Nephron (organoid): ENCODE data around the gene ABHD6.
"Not testable (repeated sequence)": the region's sequence is repeated elsewhere in the genome, so short reads cannot be mapped to it uniquely, and the experiment has no call there.

Experiments used
- H3K27ac Mint-ChIP-seq, 3 experiments: 2 replicates each; pipeline ENCODE4 v1.8.0; 2020; ENCODE audit warnings: mixed read lengths in 3 of 3, mild to moderate bottlenecking in 2 of 3, moderate library complexity in 1 of 3
- H3K27me3 Mint-ChIP-seq: 2 replicates; pipeline ENCODE4 v1.8.0; 2021; ENCODE audit warnings: low read depth, mild to moderate bottlenecking, moderate library complexity, mixed read lengths
- H3K36me3 Mint-ChIP-seq: 2 replicates; pipeline ENCODE4 v1.8.0; 2020; ENCODE audit warnings: low read depth, mixed read lengths
- H3K4me1 Mint-ChIP-seq: 2 replicates; pipeline ENCODE4 v1.8.0; 2020; ENCODE audit warnings: mixed read lengths
- H3K4me3 Mint-ChIP-seq, 3 experiments: 2 replicates each; pipeline ENCODE4 v1.8.0; 2020; ENCODE audit warnings: mild to moderate bottlenecking in 3 of 3, mixed read lengths in 3 of 3, moderate library complexity in 2 of 3
- H3K9me3 Mint-ChIP-seq: 2 replicates; pipeline ENCODE4 v1.8.0; 2020; ENCODE audit warnings: mixed read lengths
- TF ChIP-seq, protein P1 (sequence below), 3 experiments: fragments of 200-600 bp; sonication (generic); IDR thresholded peaks; one replicate each; pipeline ENCODE4 v1.5.0; 2021; ENCODE audit warnings: antibody characterized with exemption in 3 of 3; ENCODE audit not compliant: unreplicated experiment in 3 of 3

Gene ABHD6

DNA sequence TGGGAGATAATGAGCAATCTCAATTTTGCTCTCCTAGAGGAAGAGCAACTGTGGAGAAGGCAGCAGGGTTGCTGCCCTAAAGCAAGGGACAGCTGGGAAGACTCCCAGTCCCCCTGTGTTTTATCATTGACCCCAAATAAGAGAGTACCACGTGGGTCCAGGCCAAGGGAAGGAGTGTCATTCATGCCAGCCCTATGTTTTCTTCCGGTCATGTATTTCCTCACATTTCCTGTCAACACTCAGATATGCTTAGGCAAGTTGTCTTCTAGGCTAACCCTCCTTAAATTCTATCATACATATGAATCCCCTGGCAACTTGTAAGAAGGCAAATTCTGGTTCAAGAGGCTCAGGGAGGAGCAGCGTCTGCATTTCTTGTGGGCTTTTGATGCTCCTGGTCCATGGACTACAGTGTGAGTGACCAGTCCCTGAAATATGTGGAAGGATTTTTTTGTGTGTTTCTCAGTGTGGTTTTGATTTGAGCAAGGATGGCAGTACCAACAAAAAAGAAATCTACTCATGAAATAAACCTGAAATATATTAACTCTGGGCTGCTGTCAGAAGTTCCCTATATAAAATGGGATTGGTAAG is 36.5 kb downstream of the ABHD6 start:
- H3K27ac Mint-ChIP-seq = no peak overlapping the region
- H3K4me3 Mint-ChIP-seq = no peak overlapping the region
- H3K27me3 Mint-ChIP-seq = no peaks in the 10 kb centered on the region
- TF ChIP-seq, protein P1, sequence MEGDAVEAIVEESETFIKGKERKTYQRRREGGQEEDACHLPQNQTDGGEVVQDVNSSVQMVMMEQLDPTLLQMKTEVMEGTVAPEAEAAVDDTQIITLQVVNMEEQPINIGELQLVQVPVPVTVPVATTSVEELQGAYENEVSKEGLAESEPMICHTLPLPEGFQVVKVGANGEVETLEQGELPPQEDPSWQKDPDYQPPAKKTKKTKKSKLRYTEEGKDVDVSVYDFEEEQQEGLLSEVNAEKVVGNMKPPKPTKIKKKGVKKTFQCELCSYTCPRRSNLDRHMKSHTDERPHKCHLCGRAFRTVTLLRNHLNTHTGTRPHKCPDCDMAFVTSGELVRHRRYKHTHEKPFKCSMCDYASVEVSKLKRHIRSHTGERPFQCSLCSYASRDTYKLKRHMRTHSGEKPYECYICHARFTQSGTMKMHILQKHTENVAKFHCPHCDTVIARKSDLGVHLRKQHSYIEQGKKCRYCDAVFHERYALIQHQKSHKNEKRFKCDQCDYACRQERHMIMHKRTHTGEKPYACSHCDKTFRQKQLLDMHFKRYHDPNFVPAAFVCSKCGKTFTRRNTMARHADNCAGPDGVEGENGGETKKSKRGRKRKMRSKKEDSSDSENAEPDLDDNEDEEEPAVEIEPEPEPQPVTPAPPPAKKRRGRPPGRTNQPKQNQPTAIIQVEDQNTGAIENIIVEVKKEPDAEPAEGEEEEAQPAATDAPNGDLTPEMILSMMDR (IDR thresholded peaks at IDR 0.05; ENCODE audit: unreplicated experiment in 3 of 3) = no peak
- no peaks in the 10 kb centered on the region for H3K4me1 Mint-ChIP-seq
- H3K9me3 Mint-ChIP-seq = peaks cover 15% of the 10 kb centered on the region
- peaks cover 70% of the 10 kb centered on the region for H3K36me3 Mint-ChIP-seq

- Mint-ChIP-seq H3K27me3 (peaks cover 4% of the 10 kb centered on the region), H3K4me3 (no peak overlapping the region)
- TF ChIP-seq, protein P1 (IDR thresholded peaks at IDR 0.05; ENCODE audit: unreplicated experiment in 3 of 3) = no peak
Measured at GRCh38 chr3:58281069-58281468, 43.5 kb downstream of the ABHD6 start.

DNA sequence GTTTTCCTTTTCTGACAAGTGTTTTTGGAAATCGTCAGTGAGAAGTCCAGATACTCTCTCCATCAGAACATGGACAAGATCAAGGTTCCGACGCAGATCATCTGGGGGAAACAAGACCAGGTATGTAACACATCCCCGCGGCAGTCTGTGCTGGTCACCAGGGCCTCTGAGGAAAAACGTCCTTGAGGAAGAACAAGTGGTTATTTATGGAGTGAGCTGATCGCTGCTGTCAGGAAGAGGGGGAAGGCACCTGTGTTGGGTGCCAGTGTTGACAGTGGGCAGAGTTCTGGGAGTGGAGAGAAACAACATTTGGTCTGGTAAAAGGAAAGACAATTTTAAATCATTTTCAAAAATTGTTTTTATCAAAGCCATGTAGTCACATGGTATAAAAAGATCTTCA is 47.7 kb downstream of the ABHD6 start:
- H3K4me1 Mint-ChIP-seq = peaks cover 8% of the 10 kb centered on the region
- peaks cover 4% of the 10 kb centered on the region for H3K27me3 Mint-ChIP-seq
- peaks cover 4% of the 10 kb centered on the region for H3K9me3 Mint-ChIP-seq
- peaks cover 44% of the 10 kb centered on the region for H3K36me3 Mint-ChIP-seq
- TF ChIP-seq, protein P1 (IDR thresholded peaks at IDR 0.05; ENCODE audit: unreplicated experiment in 3 of 3) = no peak
- no peak overlapping the region for H3K27ac Mint-ChIP-seq
- no peak overlapping the region for H3K4me3 Mint-ChIP-seq

More at GRCh38 chr3:58281069-58281468, 43.5 kb downstream of the ABHD6 start:
- Mint-ChIP-seq H3K27ac (no peak overlapping the region), H3K9me3 (peaks cover 20% of the 10 kb centered on the region), H3K36me3 (peaks cover 74% of the 10 kb centered on the region), H3K4me1 (no peaks in the 10 kb centered on the region)

DNA sequence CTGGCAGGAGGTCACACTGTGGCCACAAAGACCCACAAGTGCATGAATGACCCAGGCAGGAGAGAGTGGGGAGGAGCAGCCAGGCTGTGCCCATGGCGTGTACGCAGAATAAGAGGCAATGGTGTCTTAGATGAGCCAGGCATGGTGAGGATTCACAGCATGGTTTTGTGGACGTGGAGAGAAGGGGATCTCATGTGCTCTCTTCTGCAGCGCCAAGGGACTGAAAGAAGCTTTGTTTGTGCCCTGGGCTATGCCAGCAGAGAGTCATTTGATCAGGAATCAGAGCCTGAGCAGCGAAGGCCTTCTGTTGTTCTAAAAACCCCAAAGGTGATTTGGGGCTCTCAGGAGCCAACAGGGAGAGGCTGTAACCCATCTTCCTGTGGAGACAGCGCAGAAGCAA is 49.8 kb downstream of the ABHD6 start:
- H3K36me3 Mint-ChIP-seq = peaks cover 44% of the 10 kb centered on the region
- TF ChIP-seq, protein P1 (IDR thresholded peaks at IDR 0.05; ENCODE audit: unreplicated experiment in 3 of 3) = no peak
- H3K27ac Mint-ChIP-seq = no peak overlapping the region
- H3K9me3 Mint-ChIP-seq = peaks cover 4% of the 10 kb centered on the region
- no peak overlapping the region for H3K4me3 Mint-ChIP-seq
- peaks cover 8% of the 10 kb centered on the region for H3K4me1 Mint-ChIP-seq
- no peaks in the 10 kb centered on the region for H3K27me3 Mint-ChIP-seq

DNA sequence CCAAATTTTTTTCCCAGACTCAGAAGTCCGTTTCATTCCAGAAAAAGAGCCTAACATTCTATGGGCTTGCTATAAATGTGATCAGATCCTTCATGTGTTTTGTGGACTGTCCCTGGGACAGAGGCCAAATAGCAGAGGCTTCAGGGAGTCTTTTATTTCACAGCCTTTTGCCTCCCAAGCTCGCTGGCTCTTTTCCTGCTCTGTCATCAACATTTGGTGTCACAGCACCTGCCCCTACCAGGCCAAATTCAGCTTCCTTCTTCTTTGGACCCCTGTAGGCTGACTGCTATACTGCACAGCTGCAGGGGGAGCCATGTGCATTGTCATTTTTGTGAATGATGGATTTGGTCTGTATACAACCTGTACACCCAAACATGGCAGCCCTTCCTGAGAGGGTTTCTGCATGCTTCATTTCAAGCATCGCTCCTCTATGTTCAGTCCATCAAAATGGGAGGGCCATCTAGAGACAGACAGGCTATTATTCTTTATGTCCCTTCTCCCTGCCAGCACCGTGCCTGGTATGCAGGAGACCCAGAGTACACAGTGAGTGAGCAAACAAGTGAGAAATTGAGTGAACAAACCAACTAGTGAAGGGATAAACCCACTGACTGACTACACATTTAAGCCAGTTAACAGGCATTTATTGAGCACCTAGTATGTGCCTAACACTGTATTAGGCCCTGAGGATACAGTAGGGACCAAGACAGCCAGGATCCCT is 50.6 kb downstream of the ABHD6 start:
- TF ChIP-seq, protein P1 (IDR thresholded peaks at IDR 0.05; ENCODE audit: unreplicated experiment in 3 of 3) = peak in 1 of 3 experiments; percentile 14
- Mint-ChIP-seq H3K4me1 (peaks cover 8% of the 10 kb centered on the region), H3K36me3 (peaks cover 40% of the 10 kb centered on the region), H3K27ac (no peak overlapping the region), H3K27me3 (no peaks in the 10 kb centered on the region), H3K9me3 (peaks cover 4% of the 10 kb centered on the region), H3K4me3 (no peak overlapping the region)

DNA sequence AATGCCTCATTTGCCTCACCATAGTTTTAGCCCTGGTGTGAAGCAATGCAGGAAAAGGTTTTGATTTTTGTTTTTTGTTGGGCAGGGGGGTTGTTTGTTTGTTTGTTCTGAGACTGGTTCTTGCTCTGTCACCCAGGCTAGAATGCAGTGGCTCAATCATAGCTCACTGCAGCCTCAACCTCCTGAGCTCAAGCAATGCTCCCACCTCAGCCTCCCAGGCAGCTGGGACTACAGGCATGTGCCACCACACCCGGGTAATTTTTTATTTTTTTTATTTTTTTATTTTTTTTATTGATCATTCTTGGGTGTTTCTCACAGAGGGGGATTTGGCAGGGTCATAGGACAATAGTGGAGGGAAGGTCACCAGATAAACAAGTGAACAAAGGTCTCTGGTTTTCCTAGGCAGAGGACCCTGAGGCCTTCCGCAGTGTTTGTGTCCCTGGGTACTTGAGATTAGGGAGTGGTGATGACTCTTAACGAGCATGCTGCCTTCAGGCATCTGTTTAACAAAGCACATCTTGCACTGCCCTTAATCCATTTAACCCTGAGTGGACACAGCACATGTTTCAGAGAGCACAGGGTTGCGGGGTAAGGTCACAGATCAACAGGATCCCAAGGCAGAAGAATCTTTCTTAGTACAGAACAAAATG is 51.5 kb downstream of the ABHD6 start:
- H3K36me3 Mint-ChIP-seq = peaks cover 38% of the 10 kb centered on the region
- H3K4me3 Mint-ChIP-seq, H3K9me3 Mint-ChIP-seq, H3K27me3 Mint-ChIP-seq, H3K27ac Mint-ChIP-seq, H3K4me1 Mint-ChIP-seq: not testable (repeated sequence)

DNA sequence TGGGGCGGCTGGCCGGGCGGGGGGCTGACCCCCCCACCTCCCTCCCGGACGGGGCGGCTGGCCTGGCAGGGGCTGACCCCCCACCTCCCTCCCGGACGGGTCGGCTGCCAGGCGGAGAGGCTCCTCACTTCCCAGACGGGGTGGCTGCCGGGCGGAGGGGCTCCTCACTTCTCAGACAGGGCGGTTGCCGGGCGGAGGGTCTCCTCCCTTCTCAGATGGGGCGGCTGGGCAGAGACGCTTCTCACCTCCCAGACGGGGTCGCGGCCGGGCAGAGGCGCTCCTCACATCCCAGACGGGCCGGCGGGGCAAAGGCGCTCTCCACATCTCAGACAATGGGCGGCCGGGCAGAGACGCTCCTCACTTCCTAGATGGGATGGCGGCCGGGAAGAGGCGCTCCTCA is 52.9 kb downstream of the ABHD6 start:
- not testable (repeated sequence) for H3K27me3 Mint-ChIP-seq, H3K9me3 Mint-ChIP-seq, H3K4me1 Mint-ChIP-seq, H3K27ac Mint-ChIP-seq, H3K4me3 Mint-ChIP-seq
- peaks cover 33% of the 10 kb centered on the region for H3K36me3 Mint-ChIP-seq
